Esophagus squamous epithelium (tissue), 5 donors: Measurements from ENCODE around the gene NFATC4. TPM values are rescaled to one million over a fixed set of nuclear protein-coding genes. Genes with fewer than 3 reads are reported as not detected.
A peak's percentile ranks its signal among the peaks of the same experiment; 100 is the strongest.

Source experiments
- DNase-seq: peaks from one replicate; lab custom pipeline; 2025; lab: John Stamatoyannopoulos, UW
- H3K27ac ChIP-seq, 4 donors: fragments of 200-600 bp; sonication (generic); one replicate each; pipeline ENCODE4 v1.5.1; 2016 to 2019; ENCODE audit warnings: mild to moderate bottlenecking in 1 of 4
- H3K27me3 ChIP-seq, 4 donors: fragments of 200-600 bp; sonication (generic); 1 replicate in 3 of 4; 2 replicates in 1 of 4; pipeline versions ENCODE4 v1.5.1 to v1.6.0; 2017 to 2021; ENCODE audit warnings: antibody characterized with exemption in 1 of 4
- H3K36me3 ChIP-seq, 3 donors: fragments of 200-600 bp; sonication (generic); one replicate each; pipeline ENCODE4 v1.5.1; 2016 to 2019
- H3K4me1 ChIP-seq, 3 donors: fragments of 200-600 bp; sonication (generic); one replicate each; pipeline ENCODE4 v1.5.1; 2017 to 2019
- H3K4me3 ChIP-seq, 4 donors: fragments of 200-600 bp; sonication (generic); 1 replicate in 3 of 4; 2 replicates in 1 of 4; pipeline ENCODE4 v1.5.1; 2016 to 2019; ENCODE audit warnings: mild to moderate bottlenecking in 2 of 4, moderate library complexity in 1 of 4
- H3K9me3 ChIP-seq, 3 donors: fragments of 200-600 bp; sonication (generic); one replicate each; pipeline ENCODE4 v1.5.1; 2016 to 2019
- POLR2A ChIP-seq, 4 donors: fragments of 450-650 bp; IDR thresholded peaks; one replicate each; pipeline ENCODE4 v1.6.1; 2017; ENCODE audit warnings: antibody characterized with exemption in 4 of 4, mild to moderate bottlenecking in 4 of 4, moderate library complexity in 3 of 4
- WGBS, 2 donors: methylation state at CpG; one replicate each; pipeline ENCODE4 v1.1.5; 2018; 5-methylcytosine and 5-hydroxymethylcytosine counted together
- intact Hi-C: fragments of 100-400 bp; cut with DNase I; formaldehyde crosslinking; loops from one replicate; pipeline ENCODE4 v1.15.0; 2022
- small RNA-seq, 4 donors: library from RNA; depleted of rRNA; stranded (forward); fragments of <200 nt; gene quantifications; one replicate each; pipeline ENCODE3, GENCODE V24; 2016
- total RNA-seq, 4 donors: library from RNA; depleted of rRNA; stranded (reverse); fragments of >200 nt; gene quantifications; one replicate each; pipeline ENCODE4 v1.1.0, GENCODE V29; 2016
- TF ChIP-seq, protein P1 (sequence below), 6 experiments: fragments of 450-650 bp in 4 of 6; fragments of 200-600 bp in 2 of 6; sonication (generic) in 2 of 6; IDR thresholded peaks; one replicate each; pipeline ENCODE4 v1.5.1; 2016 to 2019; ENCODE audit warnings: antibody characterized with exemption in 6 of 6, mild to moderate bottlenecking in 4 of 6, moderate library complexity in 4 of 6
- donor health status: DM: yes; HTN: yes; CAD: no.

NFATC4 gene
- total RNA-seq, 4 donors from 2014 or later, result 2.7 to 22.5 (median 9.2) TPM

DNA sequence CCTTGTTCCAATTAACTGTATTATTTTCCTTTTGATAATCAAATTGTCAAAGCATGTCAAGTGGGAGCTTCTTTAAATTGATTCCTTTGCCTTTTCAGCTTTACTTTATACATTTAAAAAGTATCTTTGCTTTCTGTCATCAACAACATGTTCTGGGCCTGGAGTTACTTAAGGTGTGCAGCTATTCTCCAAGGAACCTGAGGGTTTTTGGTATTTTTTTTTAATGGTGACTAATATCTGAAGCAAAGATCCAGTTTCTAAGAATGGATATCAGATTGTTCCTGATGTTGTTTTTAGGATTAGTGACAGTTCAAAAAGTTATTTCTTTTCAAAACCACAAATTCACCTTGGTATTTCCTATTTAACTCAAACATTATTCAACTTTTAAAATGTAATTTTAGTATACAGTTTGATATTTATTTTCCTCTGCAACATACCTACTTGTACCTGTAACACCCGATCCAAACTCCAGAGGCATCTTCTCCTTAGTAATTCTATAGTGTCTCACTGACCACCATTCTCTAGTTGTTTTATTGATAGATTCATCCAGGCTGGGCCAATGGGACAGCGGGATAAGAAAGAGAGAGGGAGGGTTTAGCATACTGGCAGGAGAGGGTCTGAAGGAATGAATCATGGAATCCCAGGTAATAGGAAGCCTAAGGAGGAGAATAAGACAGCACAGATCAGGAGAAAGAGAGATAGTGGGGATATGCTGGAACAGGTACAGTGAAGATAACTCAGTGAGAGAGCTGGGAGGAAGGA lies 58.3 kb downstream of the NFATC4 start:
- peak overlapping the region in 1 of 4 donors; percentile 71 for H3K27ac ChIP-seq
- peaks cover 0 to 2% (median 0%) of the 10 kb centered on the region in 3 donors for H3K36me3 ChIP-seq
- 42 to 70% methylated on average over 2 of the region's 2 CpGs for WGBS, 2 donors
- H3K4me1 ChIP-seq, result peaks cover 14 to 60% (median 30%) of the 10 kb centered on the region in 3 donors
- no peak overlapping the region for H3K4me3 ChIP-seq
- TF ChIP-seq POLR2A (IDR thresholded peaks at IDR 0.05), result no peak
- TF ChIP-seq, protein P1, sequence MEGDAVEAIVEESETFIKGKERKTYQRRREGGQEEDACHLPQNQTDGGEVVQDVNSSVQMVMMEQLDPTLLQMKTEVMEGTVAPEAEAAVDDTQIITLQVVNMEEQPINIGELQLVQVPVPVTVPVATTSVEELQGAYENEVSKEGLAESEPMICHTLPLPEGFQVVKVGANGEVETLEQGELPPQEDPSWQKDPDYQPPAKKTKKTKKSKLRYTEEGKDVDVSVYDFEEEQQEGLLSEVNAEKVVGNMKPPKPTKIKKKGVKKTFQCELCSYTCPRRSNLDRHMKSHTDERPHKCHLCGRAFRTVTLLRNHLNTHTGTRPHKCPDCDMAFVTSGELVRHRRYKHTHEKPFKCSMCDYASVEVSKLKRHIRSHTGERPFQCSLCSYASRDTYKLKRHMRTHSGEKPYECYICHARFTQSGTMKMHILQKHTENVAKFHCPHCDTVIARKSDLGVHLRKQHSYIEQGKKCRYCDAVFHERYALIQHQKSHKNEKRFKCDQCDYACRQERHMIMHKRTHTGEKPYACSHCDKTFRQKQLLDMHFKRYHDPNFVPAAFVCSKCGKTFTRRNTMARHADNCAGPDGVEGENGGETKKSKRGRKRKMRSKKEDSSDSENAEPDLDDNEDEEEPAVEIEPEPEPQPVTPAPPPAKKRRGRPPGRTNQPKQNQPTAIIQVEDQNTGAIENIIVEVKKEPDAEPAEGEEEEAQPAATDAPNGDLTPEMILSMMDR (IDR thresholded peaks at IDR 0.05), result no peak
- no peaks in the 10 kb centered on the region for H3K27me3 ChIP-seq
- DNase-seq, result no peak
- intact Hi-C loops, result no loop called here
- no peaks in the 10 kb centered on the region for H3K9me3 ChIP-seq

DNA sequence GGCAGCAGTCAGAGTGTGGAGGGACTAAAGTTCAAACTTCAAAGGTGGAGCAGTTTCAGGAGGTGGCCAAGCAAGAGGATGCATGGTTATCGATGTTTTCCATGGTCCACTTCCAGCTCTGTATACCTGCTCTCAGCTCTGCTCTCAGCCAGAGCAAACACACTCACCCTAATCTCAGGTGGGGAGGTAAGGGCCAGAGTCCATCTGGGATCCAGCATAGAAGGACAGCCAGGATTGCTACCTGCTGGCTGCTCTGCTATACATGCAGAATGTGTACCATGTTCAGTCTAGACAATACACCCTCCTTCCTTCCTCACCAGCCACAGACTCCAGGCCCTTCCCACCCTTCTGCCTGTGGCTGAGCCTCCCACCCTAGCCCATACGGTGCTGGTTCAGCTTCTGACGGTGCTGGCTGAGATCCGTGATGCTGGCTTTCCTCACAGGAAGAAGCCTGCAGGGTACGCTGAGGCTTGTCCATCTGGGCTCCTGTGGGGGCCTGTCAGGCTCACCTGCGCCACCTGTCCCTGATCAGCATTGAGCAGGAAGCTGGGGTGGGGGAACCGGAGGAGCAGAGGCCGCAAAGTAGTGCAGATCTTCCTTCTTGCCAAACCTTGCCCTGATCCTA lies 59.0 kb downstream of the NFATC4 start:
- Histone ChIP-seq H3K9me3 (no peaks in the 10 kb centered on the region), H3K36me3 (peaks cover 0 to 9% (median 1%) of the 10 kb centered on the region in 3 donors), H3K4me1 (peaks cover 21 to 67% (median 37%) of the 10 kb centered on the region in 3 donors), H3K4me3 (no peak overlapping the region), H3K27me3 (no peaks in the 10 kb centered on the region), H3K27ac (peak overlapping the region in 1 of 4 donors; percentile 48)
- TF ChIP-seq, protein P1 (IDR thresholded peaks at IDR 0.05), result peak in 1 of 6 experiments; percentile 23
- TF ChIP-seq POLR2A (IDR thresholded peaks at IDR 0.05), result no peak
- 30 to 42% methylated on average over 4 of the region's 8 CpGs for WGBS, 2 donors
- intact Hi-C loops, result no loop called here
- no peak for DNase-seq

DNA sequence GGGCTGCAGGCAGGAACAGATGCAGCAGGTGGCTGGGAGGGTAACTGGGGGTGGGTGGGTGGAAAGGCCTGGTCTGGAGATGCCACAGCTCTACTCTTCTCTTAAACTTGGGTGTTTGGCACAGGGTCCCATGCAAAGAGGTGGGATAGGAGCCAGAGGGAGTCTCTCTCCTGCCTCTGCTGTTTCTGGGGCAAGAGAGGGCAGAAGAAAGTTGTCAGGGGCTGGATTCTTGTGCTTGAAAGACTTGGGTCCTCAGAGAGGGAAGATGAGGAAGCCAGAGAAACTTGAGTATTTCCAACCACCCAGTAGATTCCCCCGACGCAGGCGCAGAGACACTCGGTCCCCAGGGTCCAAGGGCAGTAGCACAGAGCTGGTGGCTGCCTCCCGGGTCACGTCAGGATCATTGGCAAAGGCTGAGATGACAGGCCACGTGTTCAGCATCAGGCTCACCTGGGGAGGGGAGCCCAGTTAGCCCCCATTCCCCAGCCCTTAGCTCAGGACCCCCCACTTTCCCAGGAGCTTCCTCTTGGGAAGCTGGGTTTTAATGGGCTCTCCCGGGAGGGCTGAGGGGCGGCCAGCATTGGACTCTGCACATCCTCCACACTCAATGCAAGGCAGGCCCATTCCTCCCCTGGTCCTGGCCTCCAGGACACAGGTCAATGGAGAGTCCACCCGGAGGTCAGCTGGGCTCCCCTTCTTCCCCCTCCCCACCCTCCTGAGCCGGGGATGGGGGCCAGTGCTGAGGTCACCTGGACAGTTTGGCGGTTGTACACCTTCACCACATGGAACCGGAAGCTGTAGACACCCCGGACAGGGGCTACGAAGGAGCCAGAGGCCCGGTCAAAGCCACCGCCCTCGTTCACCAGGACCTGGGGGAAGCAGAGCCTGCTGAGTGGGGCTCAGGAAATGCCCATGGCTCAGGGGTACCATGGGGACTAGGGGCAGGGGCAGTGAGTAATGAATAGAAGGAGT lies 59.8 kb downstream of the NFATC4 start:
- no peak overlapping the region for H3K4me3 ChIP-seq
- no peak for TF ChIP-seq POLR2A (IDR thresholded peaks at IDR 0.05)
- TF ChIP-seq, protein P1 (IDR thresholded peaks at IDR 0.05), result no peak
- peaks cover 26 to 75% (median 45%) of the 10 kb centered on the region in 3 donors for H3K4me1 ChIP-seq
- WGBS, 2 donors, result 88 to 90% methylated on average over 10 to 11 of the region's 18 CpGs
- H3K9me3 ChIP-seq, result no peaks in the 10 kb centered on the region
- intact Hi-C loops, result no loop called here
- H3K36me3 ChIP-seq, result peaks cover 7 to 17% (median 9%) of the 10 kb centered on the region in 3 donors
- no peaks in the 10 kb centered on the region for H3K27me3 ChIP-seq
- DNase-seq, result no peak
- H3K27ac ChIP-seq, result no peak overlapping the region

DNA sequence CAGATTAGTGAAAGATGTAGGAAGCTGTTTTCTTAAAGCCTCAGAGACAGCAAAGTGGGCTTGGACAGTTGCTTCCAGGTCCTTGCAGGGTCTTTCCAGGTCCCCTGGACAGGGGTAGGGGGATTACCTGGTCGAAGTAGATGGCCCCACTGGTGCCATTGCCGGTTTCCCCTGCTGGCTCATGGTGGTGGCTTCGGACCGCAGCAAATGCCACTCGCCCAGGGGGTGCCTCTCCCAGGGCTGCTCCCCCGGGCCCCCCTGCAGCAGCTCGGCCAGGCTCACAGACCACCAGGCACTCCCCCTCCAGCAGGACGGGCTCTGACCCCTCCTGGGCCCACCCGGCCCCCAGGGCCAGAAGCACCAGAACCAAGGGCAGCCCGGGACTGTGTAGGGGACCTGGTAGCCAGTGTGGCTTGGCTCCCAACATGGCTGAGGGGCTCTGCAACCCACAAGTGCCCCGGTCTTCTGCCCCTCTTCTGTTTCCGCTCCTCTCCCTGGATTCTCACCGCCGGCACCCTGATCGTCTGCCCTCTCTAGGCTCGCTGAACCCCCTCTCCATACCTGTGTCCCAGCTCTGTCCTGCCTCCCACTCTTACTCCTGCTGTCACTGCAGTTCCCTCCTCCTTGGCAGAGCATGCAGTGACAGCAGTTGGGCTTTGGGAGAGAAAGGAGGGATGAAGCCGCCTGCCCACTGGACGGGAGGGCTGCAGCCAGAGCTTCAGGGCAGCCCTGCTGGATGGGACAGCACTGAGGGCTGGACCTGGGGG lies 60.8 kb downstream of the NFATC4 start:
- Histone ChIP-seq H3K9me3 (no peaks in the 10 kb centered on the region), H3K27me3 (no peaks in the 10 kb centered on the region), H3K4me1 (peaks cover 26 to 77% (median 46%) of the 10 kb centered on the region in 3 donors), H3K4me3 (peak overlapping the region; percentile 59 to 88 (median 80)), H3K36me3 (peaks cover 14 to 26% (median 14%) of the 10 kb centered on the region in 3 donors), H3K27ac (peak overlapping the region; percentile 93 to 99 (median 98))
- TF ChIP-seq, protein P1 (IDR thresholded peaks at IDR 0.05), result no peak
- intact Hi-C loops, result no loop called here
- WGBS, 2 donors, result 75 to 89% methylated on average over 6 to 9 of the region's 18 CpGs
- DNase-seq, result no peak

Small RNA genes lying within 50 kb of the gene (small RNA-seq; reads per million reads assigned to genes)
- gene RF00026, result 0 reads per million in 4 donors

Other genes starting within 250 kb of the NFATC4 start
- 1 to 10 TPM in 1 of 4 donors, under 1 TPM in 2, not detected in 1; 0.42 to 3.7 (median 0.95) TPM for gene FITM1, start 237.5 kb upstream of the NFATC4 start, total RNA-seq
- gene PSME1, start 232.0 kb upstream of the NFATC4 start, total RNA-seq, result 100 to 1,000 TPM; 100 to 256 (median 116) TPM
- 10 to 100 TPM in 3 of 4 donors, 1 to 10 TPM in 1; 6.0 to 12.1 (median 10.9) TPM for gene EMC9, start 226.6 kb upstream of the NFATC4 start, total RNA-seq
- 100 to 1,000 TPM in 1 of 4 donors, 10 to 100 TPM in 3; 44.4 to 110 (median 77.2) TPM for gene PSME2, start 221.6 kb upstream of the NFATC4 start, total RNA-seq
- 10 to 100 TPM; 26.8 to 35.6 (median 32.4) TPM for gene RNF31, start 220.7 kb upstream of the NFATC4 start, total RNA-seq
- gene IRF9, start 206.9 kb upstream of the NFATC4 start, total RNA-seq, result 10 to 100 TPM; 21.9 to 52.2 (median 45.9) TPM
- gene REC8, start 196.1 kb upstream of the NFATC4 start, total RNA-seq, result 1 to 10 TPM in 3 of 4 donors, under 1 TPM in 1; 0.47 to 7.4 (median 3.0) TPM
- 10 to 100 TPM; 32.9 to 55.1 (median 40.4) TPM for gene IPO4, start 179.4 kb upstream of the NFATC4 start, total RNA-seq
- 10 to 100 TPM; 36.4 to 51.3 (median 44.6) TPM for gene TM9SF1, start 172.7 kb upstream of the NFATC4 start, total RNA-seq
- gene TSSK4, start 162.5 kb upstream of the NFATC4 start, total RNA-seq, result not detected
- gene CHMP4A, start 154.7 kb upstream of the NFATC4 start, total RNA-seq, result 10 to 100 TPM; 23.6 to 80.7 (median 62.8) TPM
- gene MDP1, start 152.1 kb upstream of the NFATC4 start, total RNA-seq, result 10 to 100 TPM in 2 of 4 donors, 1 to 10 TPM in 2; 1.4 to 12.4 (median 8.6) TPM
- gene NEDD8, start 135.8 kb upstream of the NFATC4 start, total RNA-seq, result 100 to 1,000 TPM in 3 of 4 donors, 10 to 100 TPM in 1; 93.1 to 182 (median 121) TPM
- 10 to 100 TPM; 18.5 to 47.7 (median 33.1) TPM for gene GMPR2, start 135.3 kb upstream of the NFATC4 start, total RNA-seq
- 10 to 100 TPM; 46.3 to 94.3 (median 56.1) TPM for gene TINF2, start 125.6 kb upstream of the NFATC4 start, total RNA-seq
- gene TGM1, start 105.0 kb upstream of the NFATC4 start, total RNA-seq, result 1,000 to 10,000 TPM in 2 of 4 donors, 100 to 1,000 TPM in 2; 566 to 1,879 (median 1,037) TPM
- gene RABGGTA, start 96.6 kb upstream of the NFATC4 start, total RNA-seq, result 100 to 1,000 TPM in 2 of 4 donors, 10 to 100 TPM in 2; 68.9 to 171 (median 108) TPM
- gene DHRS1, start 68.4 kb upstream of the NFATC4 start, total RNA-seq, result 100 to 1,000 TPM in 2 of 4 donors, 10 to 100 TPM in 2; 81.6 to 164 (median 101) TPM
- 10 to 100 TPM; 18.0 to 29.8 (median 25.0) TPM for gene NOP9, start 68.3 kb upstream of the NFATC4 start, total RNA-seq
- gene CIDEB, start 60.2 kb upstream of the NFATC4 start, total RNA-seq, result 10 to 100 TPM; 18.3 to 41.4 (median 30.4) TPM
- 100 to 1,000 TPM in 3 of 4 donors, 10 to 100 TPM in 1; 66.0 to 169 (median 123) TPM for gene LTB4R2, start 58.0 kb upstream of the NFATC4 start, total RNA-seq
- gene LTB4R, start 56.7 kb upstream of the NFATC4 start, total RNA-seq, result 10 to 100 TPM; 47.9 to 99.9 (median 85.4) TPM
- 10 to 100 TPM in 2 of 4 donors, 1 to 10 TPM in 2; 3.1 to 23.1 (median 11.7) TPM for gene ADCY4, start 33.1 kb upstream of the NFATC4 start, total RNA-seq
- 10 to 100 TPM; 10.3 to 21.4 (median 12.7) TPM for gene RIPK3, start 28.2 kb upstream of the NFATC4 start, total RNA-seq
- 10 to 100 TPM in 3 of 4 donors, 1 to 10 TPM in 1; 4.7 to 14.7 (median 11.8) TPM for gene NYNRIN, start 30.8 kb downstream of the NFATC4 start, total RNA-seq
- under 1 TPM in 3 of 4 donors, not detected in 1; 0.13 to 0.95 (median 0.85) TPM for gene CBLN3, start 61.5 kb downstream of the NFATC4 start, total RNA-seq
- 10 to 100 TPM; 35.6 to 68.9 (median 42.9) TPM for gene KHNYN, start 61.8 kb downstream of the NFATC4 start, total RNA-seq
- 10 to 100 TPM; 16.1 to 36.0 (median 20.4) TPM for gene SDR39U1, start 74.6 kb downstream of the NFATC4 start, total RNA-seq
- 1 to 10 TPM in 1 of 4 donors, under 1 TPM in 1, not detected in 2; 0.53 to 2.7 TPM for gene CMA1, start 140.1 kb downstream of the NFATC4 start, total RNA-seq
- 10 to 100 TPM in 1 of 4 donors, 1 to 10 TPM in 1, not detected in 2; 1.1 to 24.4 TPM for gene CTSG, start 208.1 kb downstream of the NFATC4 start, total RNA-seq
- 1 to 10 TPM in 2 of 4 donors, under 1 TPM in 1, not detected in 1; 0.53 to 5.1 (median 1.9) TPM for gene GZMH, start 241.5 kb downstream of the NFATC4 start, total RNA-seq